Fibroblast of lung (primary cell): ENCODE results near the gene COL5A2.

Experiments used
- CTCF ChIP-seq, 2 donors: IDR thresholded peaks in 1 of 2; conservative IDR thresholded peaks in 1 of 2; 1 replicate in 1 of 2; 2 replicates in 1 of 2; pipeline ENCODE4 v1.5.1; 2011 to 2012; ENCODE audit warnings: low read length in 2 of 2, control low read depth in 1 of 2, inconsistent platforms in 1 of 2, low read depth in 1 of 2, mild to moderate bottlenecking in 1 of 2
- EZH2 ChIP-seq: IDR thresholded peaks from 2 replicates; pipeline ENCODE4 v1.5.1; 2012; ENCODE audit warnings: low read length, control low read depth, mild to moderate bottlenecking; ENCODE audit errors: missing control alignments

DNA sequence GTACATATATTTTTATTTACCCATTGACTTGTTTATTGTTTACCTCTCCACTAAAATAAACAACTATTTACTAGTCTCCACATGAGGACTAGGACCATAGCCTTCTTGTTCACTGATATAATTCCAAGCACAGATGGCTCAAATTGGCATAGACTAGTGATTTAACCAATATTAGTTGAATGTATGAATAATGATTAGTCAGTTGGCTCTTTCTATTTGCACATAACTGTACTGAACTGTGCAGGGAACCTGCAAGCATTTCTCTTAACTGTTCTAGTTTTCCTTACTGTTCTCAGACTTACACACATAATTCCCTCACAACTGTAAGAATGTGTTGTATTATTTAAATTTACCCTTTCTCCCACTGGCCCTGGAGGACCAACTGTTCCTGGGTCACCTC lies 113.5 kb downstream of the COL5A2 start:
- TF ChIP-seq CTCF (conservative IDR thresholded peaks at IDR 0.05 in 1 of 2, IDR thresholded peaks at IDR 0.05 in 1 of 2; ENCODE audit: low read depth in 1 of 2, low read length in 2 of 2) = no peak
- TF ChIP-seq EZH2 = no peak
